Measurements from ENCODE around the gene SPOPL. TPM values are rescaled to one million over a fixed set of nuclear protein-coding genes. Genes with fewer than 3 reads are reported as not detected.

SPOPL gene
- total and polyA plus RNA-seq, 4 donors, result 3.4 to 15.8 (median 9.4) TPM

- TF ChIP-seq REST (IDR thresholded peaks at IDR 0.05) (no peak), JUND (IDR thresholded peaks at IDR 0.05) (no peak), ATF3 (IDR thresholded peaks at IDR 0.05) (no peak)
Observed at GRCh38 chr2:138485019-138485418, 16.6 kb upstream of the SPOPL start (continued).

GRCh38 chr2:138486363-138487198 is 15.0 kb upstream of the SPOPL start:
- WGBS, result 50% methylated on average over 2 of the region's 2 CpGs
- no peak overlapping the region for H3K9ac ChIP-seq (ENCODE audit: low read depth in 1 of 2, low read length in 2 of 2)

More at GRCh38 chr2:138486363-138487198, 15.0 kb upstream of the SPOPL start:
- Histone ChIP-seq H3K27ac (ENCODE audit: low read depth in 1 of 2, low read length in 2 of 2) (no peak overlapping the region), H3K4me3 (ENCODE audit: low read depth in 1 of 3, low read length in 3 of 3) (no peak overlapping the region), H3K4me1 (ENCODE audit: control insufficient read depth in 4 of 4, insufficient read depth in 4 of 4, low read length in 3 of 4) (peaks cover 3 to 8% (median 6%) of the 10 kb centered on the region in 4 donors), H3K27me3 (ENCODE audit: control insufficient read depth in 4 of 4, insufficient read depth in 4 of 4, low read length in 3 of 4) (no peaks in the 10 kb centered on the region), H3K36me3 (ENCODE audit: control insufficient read depth in 4 of 4, insufficient read depth in 3 of 4, low read depth in 1 of 4, low read length in 3 of 4) (no peaks in the 10 kb centered on the region), H3K9me3 (ENCODE audit: control insufficient read depth in 4 of 4, low read length in 3 of 4) (no peaks in the 10 kb centered on the region)
- no peak for TF ChIP-seq HNF4G (IDR thresholded peaks at IDR 0.05)
- TF ChIP-seq FOXA1 (IDR thresholded peaks at IDR 0.05), result no peak
- no peak for TF ChIP-seq REST (IDR thresholded peaks at IDR 0.05)
- no peak for TF ChIP-seq MAX (IDR thresholded peaks at IDR 0.05)
- no peak for TF ChIP-seq CTCF (IDR thresholded peaks at IDR 0.05; ENCODE audit: low read depth, low read length, missing input control)
- TF ChIP-seq GABPA (IDR thresholded peaks at IDR 0.05 in 1 of 2, conservative IDR thresholded peaks at IDR 0.05 in 1 of 2), result no peak
- TF ChIP-seq FOXA2 (IDR thresholded peaks at IDR 0.05), result no peak
- DNase-seq (ENCODE audit: low spot score), result no peak

Data from liver (tissue), 9 donors.